Neural progenitor cell (in vitro differentiated cells): Measurements from ENCODE around the gene SLC9A5.

Experiments used
- EZH2 ChIP-seq: fragments of 200-600 bp; sonication (generic); IDR thresholded peaks from 2 replicates; pipeline ENCODE4 v1.6.1; 2017; ENCODE audit warnings: antibody characterized with exemption, mild to moderate bottlenecking, moderate library complexity
- TF ChIP-seq, protein P1 (sequence below): fragments of 200-600 bp; sonication (generic); IDR thresholded peaks from 2 replicates; pipeline ENCODE4 v1.5.1; 2017; ENCODE audit warnings: antibody characterized with exemption, mild to moderate bottlenecking

DNA sequence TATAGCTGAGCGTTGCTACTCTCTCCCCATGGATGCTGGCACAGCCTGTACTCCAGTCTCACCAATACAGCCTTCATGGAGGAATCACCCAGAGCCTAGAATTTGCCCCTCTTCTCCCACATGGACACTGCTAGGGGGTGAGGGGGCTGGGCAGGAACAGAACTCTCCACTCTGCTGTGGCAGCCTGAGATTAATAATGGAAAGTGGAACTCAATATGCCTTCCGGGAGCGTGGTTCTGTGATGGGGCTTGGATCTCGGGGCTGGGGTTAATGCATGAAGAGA is 1.2 kb downstream of the SLC9A5 start:
- TF ChIP-seq, protein P1, sequence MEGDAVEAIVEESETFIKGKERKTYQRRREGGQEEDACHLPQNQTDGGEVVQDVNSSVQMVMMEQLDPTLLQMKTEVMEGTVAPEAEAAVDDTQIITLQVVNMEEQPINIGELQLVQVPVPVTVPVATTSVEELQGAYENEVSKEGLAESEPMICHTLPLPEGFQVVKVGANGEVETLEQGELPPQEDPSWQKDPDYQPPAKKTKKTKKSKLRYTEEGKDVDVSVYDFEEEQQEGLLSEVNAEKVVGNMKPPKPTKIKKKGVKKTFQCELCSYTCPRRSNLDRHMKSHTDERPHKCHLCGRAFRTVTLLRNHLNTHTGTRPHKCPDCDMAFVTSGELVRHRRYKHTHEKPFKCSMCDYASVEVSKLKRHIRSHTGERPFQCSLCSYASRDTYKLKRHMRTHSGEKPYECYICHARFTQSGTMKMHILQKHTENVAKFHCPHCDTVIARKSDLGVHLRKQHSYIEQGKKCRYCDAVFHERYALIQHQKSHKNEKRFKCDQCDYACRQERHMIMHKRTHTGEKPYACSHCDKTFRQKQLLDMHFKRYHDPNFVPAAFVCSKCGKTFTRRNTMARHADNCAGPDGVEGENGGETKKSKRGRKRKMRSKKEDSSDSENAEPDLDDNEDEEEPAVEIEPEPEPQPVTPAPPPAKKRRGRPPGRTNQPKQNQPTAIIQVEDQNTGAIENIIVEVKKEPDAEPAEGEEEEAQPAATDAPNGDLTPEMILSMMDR = no peak
- TF ChIP-seq EZH2 = no peak
